ENCODE measurements around the gene PPFIA4.

DNA sequence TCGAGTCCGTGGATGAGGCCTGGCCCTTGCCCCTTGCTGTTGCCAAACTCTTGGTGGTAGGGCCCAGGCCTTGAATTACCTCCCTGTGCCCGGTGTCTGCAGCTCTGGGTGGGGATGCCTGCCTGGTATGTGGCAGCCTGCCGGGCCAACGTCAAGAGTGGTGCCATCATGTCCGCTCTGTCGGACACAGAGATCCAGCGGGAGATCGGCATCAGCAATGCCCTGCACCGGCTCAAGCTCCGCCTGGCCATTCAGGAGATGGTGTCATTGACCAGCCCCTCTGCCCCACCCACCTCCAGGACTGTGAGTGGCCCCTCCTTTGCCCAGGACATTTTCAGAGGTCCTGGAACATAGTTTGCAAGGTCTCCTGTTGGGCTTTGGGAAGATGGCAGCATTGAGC, 33.8 kb downstream of the PPFIA4 start:
- TF ChIP-seq YY1 (IDR thresholded peaks at IDR 0.05; ENCODE audit: insufficient read depth, insufficient read length) (no peak), ZNF274 (IDR thresholded peaks at IDR 0.05; ENCODE audit: low read depth, low read length) (no peak), SUZ12 (IDR thresholded peaks at IDR 0.05; ENCODE audit: extremely low read depth, insufficient read depth, insufficient read length) (no peak)
